Nephron progenitor cell (in vitro differentiated cells): ENCODE results near the gene DNAI2.
A peak's percentile ranks its signal among the peaks of the same experiment; 100 is the strongest.

Experiments used
- DNase-seq: peaks from one replicate; pipeline ENCODE4 v3.0.0; 2021
- H3K27ac Mint-ChIP-seq: 2 replicates; pipeline ENCODE4 v1.8.0; 2021; ENCODE audit warnings: mild to moderate bottlenecking, moderate library complexity, mixed read lengths
- H3K27me3 Mint-ChIP-seq: 2 replicates; pipeline ENCODE4 v1.8.0; 2021; ENCODE audit warnings: mild to moderate bottlenecking, low read depth, mixed read lengths; ENCODE audit not compliant: poor library complexity
- H3K36me3 Mint-ChIP-seq: 2 replicates; pipeline ENCODE4 v1.8.0; 2021; ENCODE audit warnings: low read depth, mixed read lengths
- H3K4me1 Mint-ChIP-seq: 2 replicates; pipeline ENCODE4 v1.8.0; 2021; ENCODE audit warnings: mixed read lengths
- H3K4me3 Mint-ChIP-seq: 2 replicates; pipeline ENCODE4 v1.8.0; 2021; ENCODE audit warnings: mild to moderate bottlenecking, moderate library complexity, mixed read lengths
- H3K9me3 Mint-ChIP-seq: 2 replicates; pipeline ENCODE4 v1.8.0; 2021; ENCODE audit warnings: mild to moderate bottlenecking, moderate library complexity, mixed read lengths
- CTCF ChIP-seq: fragments of 200-600 bp; sonication (generic); IDR thresholded peaks from 2 replicates; pipeline ENCODE4 v1.5.0; 2021; ENCODE audit warnings: antibody characterized with exemption

The DNAI2 gene

GRCh38 chr17:74274060-74274708 lies at the start of gene DNAI2:
Gene DNAI2 (plus strand): TSS chr17:74274234. CDS start chr17:74281818, 7,584 bp downstream.
- Mint-ChIP-seq H3K36me3 (no peaks in the 10 kb centered on the region), H3K4me3 (peak within 1 kb of the TSS; percentile 60), H3K4me1 (peaks cover 61% of the 10 kb centered on the region), H3K27ac (no peak within 1 kb of the TSS), H3K9me3 (no peaks in the 10 kb centered on the region), H3K27me3 (peaks cover 49% of the 10 kb centered on the region)
- no peak for TF ChIP-seq CTCF
- DNase-seq, result peak; percentile 65

- H3K9me3 Mint-ChIP-seq, result no peaks in the 10 kb centered on the region
- H3K4me3 Mint-ChIP-seq, result no peak overlapping the region
- TF ChIP-seq CTCF, result no peak
- H3K27ac Mint-ChIP-seq, result no peak overlapping the region
- H3K27me3 Mint-ChIP-seq, result peaks cover 15% of the 10 kb centered on the region
- peaks cover 33% of the 10 kb centered on the region for H3K4me1 Mint-ChIP-seq
- no peaks in the 10 kb centered on the region for H3K36me3 Mint-ChIP-seq
- DNase-seq, result no peak
Observed at GRCh38 chr17:74224959-74225725, 48.9 kb upstream of the DNAI2 start.

- no peak for TF ChIP-seq CTCF
- H3K27ac Mint-ChIP-seq, result no peak overlapping the region
- H3K36me3 Mint-ChIP-seq, result no peaks in the 10 kb centered on the region
- H3K27me3 Mint-ChIP-seq, result peaks cover 19% of the 10 kb centered on the region
- no peak for DNase-seq
- H3K9me3 Mint-ChIP-seq, result no peaks in the 10 kb centered on the region
- peaks cover 33% of the 10 kb centered on the region for H3K4me1 Mint-ChIP-seq
- H3K4me3 Mint-ChIP-seq, result no peak overlapping the region
Observed at GRCh38 chr17:74226252-74226651, 47.8 kb upstream of the DNAI2 start.

- no peaks in the 10 kb centered on the region for H3K36me3 Mint-ChIP-seq
- H3K4me1 Mint-ChIP-seq, result peaks cover 41% of the 10 kb centered on the region
- H3K27ac Mint-ChIP-seq, result no peak overlapping the region
- TF ChIP-seq CTCF, result no peak
- H3K9me3 Mint-ChIP-seq, result no peaks in the 10 kb centered on the region
- DNase-seq, result no peak
- H3K4me3 Mint-ChIP-seq, result no peak overlapping the region
- H3K27me3 Mint-ChIP-seq, result peaks cover 22% of the 10 kb centered on the region
Observed at GRCh38 chr17:74227271-74228080, 46.6 kb upstream of the DNAI2 start.

- Mint-ChIP-seq H3K4me3 (no peak overlapping the region), H3K9me3 (no peaks in the 10 kb centered on the region), H3K4me1 (peaks cover 47% of the 10 kb centered on the region), H3K27ac (no peak overlapping the region), H3K36me3 (no peaks in the 10 kb centered on the region), H3K27me3 (peaks cover 22% of the 10 kb centered on the region)
- DNase-seq, result no peak
- no peak for TF ChIP-seq CTCF
Observed at GRCh38 chr17:74228306-74228978, 45.6 kb upstream of the DNAI2 start.
